Tibial nerve (tissue), 4 donors: ENCODE data around the gene MGMT.

Experiments used
- CTCF ChIP-seq, 5 experiments: fragments of 200-600 bp in 3 of 5; fragments of 450-650 bp in 2 of 5; sonication (generic) in 3 of 5; IDR thresholded peaks; one replicate each; pipeline ENCODE4 v1.5.1; 2016 to 2019; ENCODE audit warnings: antibody characterized with exemption in 5 of 5, mild to moderate bottlenecking in 3 of 5, moderate library complexity in 2 of 5
- EP300 ChIP-seq, 2 donors: sonication (generic); formaldehyde crosslinking; IDR thresholded peaks; one replicate each; pipeline ENCODE4 v1.6.1; 2017; ENCODE audit warnings: antibody characterized with exemption in 2 of 2, mild to moderate bottlenecking in 1 of 2
- POLR2A ChIP-seq, 2 donors: fragments of 450-650 bp; IDR thresholded peaks; one replicate each; pipeline ENCODE4 v1.6.1; 2017; ENCODE audit warnings: antibody characterized with exemption in 2 of 2, mild to moderate bottlenecking in 2 of 2, moderate library complexity in 2 of 2

GRCh38 chr10:129464251-129464650 lies 2.8 kb upstream of the MGMT start:
- no peak for TF ChIP-seq CTCF (IDR thresholded peaks at IDR 0.05)
- TF ChIP-seq POLR2A (IDR thresholded peaks at IDR 0.05), result no peak
- TF ChIP-seq EP300 (IDR thresholded peaks at IDR 0.05), result no peak
